Gastrocnemius medialis (tissue), 4 donors: ENCODE results near the gene GNAZ.

Experiments
- CTCF ChIP-seq, 5 experiments: fragments of 450-650 bp in 3 of 5; fragments of 200-600 bp in 2 of 5; sonication (generic) in 2 of 5; IDR thresholded peaks in 4 of 5; conservative IDR thresholded peaks in 1 of 5; 1 replicate in 4 of 5; 2 replicates in 1 of 5; pipeline ENCODE4 v1.5.1; 2016 to 2019; ENCODE audit warnings: antibody characterized with exemption in 5 of 5, mild to moderate bottlenecking in 3 of 5, moderate library complexity in 3 of 5
- POLR2A ChIP-seq, 2 donors: fragments of 450-650 bp; IDR thresholded peaks; one replicate each; pipeline ENCODE4 v1.6.1; 2017; ENCODE audit warnings: antibody characterized with exemption in 2 of 2, mild to moderate bottlenecking in 2 of 2, moderate library complexity in 2 of 2

- TF ChIP-seq CTCF (IDR thresholded peaks at IDR 0.05 in 4 of 5, conservative IDR thresholded peaks at IDR 0.05 in 1 of 5), result no peak
- TF ChIP-seq POLR2A (IDR thresholded peaks at IDR 0.05), result no peak
These were observed 22.6 kb upstream of the GNAZ start for GRCh38 chr22:23047742-23048141.
